Neural cell (in vitro differentiated cells): ENCODE data around the gene EFCC1.

Source experiments
- POLR2AphosphoS5 ChIP-seq: IDR thresholded peaks from 2 replicates; pipeline ENCODE4 v1.6.1; 2012
- RAD21 ChIP-seq: fragments of 450-650 bp; conservative IDR thresholded peaks from 2 replicates; pipeline ENCODE4 v1.6.1; 2014; ENCODE audit warnings: antibody characterized with exemption, mild to moderate bottlenecking, moderate library complexity
- TAF1 ChIP-seq: IDR thresholded peaks from 2 replicates; pipeline ENCODE4 v1.6.1; 2012; ENCODE audit warnings: low read depth
- TF ChIP-seq, protein P1 (sequence below): fragments of 450-650 bp; IDR thresholded peaks from 2 replicates; pipeline ENCODE4 v1.5.1; 2014; ENCODE audit warnings: antibody characterized with exemption, mild to moderate bottlenecking, moderate library complexity; ENCODE audit not compliant: poor library complexity, severe bottlenecking

DNA sequence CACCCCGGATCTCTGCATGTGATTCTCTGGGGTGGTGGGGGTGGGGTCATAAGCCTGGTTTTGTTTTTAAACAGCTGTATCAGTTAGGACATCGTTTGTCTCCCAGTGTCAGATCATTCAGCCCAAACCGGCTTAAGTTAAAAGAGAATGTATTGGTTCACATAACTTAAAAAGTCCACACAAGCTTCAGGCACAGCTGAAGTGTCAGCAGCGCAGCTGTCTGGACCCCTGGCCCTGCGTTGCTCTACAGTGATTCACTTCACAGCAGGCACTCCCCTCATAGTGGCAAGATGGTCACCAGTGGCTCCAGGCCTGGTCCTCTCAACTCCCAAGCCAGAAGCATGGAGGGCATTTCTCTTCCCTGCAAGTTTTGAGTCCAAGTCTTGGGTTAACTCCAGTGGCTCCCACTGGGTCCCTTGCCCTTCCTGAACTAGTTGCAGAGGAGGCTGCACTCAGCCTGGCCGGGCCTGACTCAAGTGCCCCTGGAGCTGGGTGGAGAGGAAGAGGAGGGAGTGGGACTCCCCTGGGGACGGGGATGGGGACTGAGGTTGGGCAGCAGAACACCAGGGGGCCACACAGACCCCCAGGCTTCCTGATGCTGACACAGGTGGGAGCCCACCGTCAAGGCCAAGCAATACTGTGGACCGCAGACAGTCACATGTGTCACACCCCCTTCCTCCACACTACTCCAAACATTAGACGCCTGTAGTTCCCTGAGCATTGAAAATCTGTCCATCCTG is 30.5 kb downstream of the EFCC1 start:
- TF ChIP-seq POLR2AphosphoS5 (no peak), RAD21 (no peak), TAF1 (no peak)
- TF ChIP-seq, protein P1, sequence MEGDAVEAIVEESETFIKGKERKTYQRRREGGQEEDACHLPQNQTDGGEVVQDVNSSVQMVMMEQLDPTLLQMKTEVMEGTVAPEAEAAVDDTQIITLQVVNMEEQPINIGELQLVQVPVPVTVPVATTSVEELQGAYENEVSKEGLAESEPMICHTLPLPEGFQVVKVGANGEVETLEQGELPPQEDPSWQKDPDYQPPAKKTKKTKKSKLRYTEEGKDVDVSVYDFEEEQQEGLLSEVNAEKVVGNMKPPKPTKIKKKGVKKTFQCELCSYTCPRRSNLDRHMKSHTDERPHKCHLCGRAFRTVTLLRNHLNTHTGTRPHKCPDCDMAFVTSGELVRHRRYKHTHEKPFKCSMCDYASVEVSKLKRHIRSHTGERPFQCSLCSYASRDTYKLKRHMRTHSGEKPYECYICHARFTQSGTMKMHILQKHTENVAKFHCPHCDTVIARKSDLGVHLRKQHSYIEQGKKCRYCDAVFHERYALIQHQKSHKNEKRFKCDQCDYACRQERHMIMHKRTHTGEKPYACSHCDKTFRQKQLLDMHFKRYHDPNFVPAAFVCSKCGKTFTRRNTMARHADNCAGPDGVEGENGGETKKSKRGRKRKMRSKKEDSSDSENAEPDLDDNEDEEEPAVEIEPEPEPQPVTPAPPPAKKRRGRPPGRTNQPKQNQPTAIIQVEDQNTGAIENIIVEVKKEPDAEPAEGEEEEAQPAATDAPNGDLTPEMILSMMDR: no peak
